GM19328 (cell line): ENCODE measurements around the gene ANAPC2.
A peak's percentile ranks its signal among the peaks of the same experiment; 100 is the strongest.

Experiments
- ATAC-seq: cut with Tn5 transposase; IDR thresholded peaks from one replicate; pipeline ENCODE4 v1.9.1; 2021; ENCODE audit warnings: mild to moderate bottlenecking, moderate library complexity; ENCODE audit not compliant: unreplicated experiment

ANAPC2 gene

GRCh38 chr9:137130176-137130755 lies 58.1 kb downstream of the ANAPC2 start:
- ATAC-seq, result peak; percentile 8

GRCh38 chr9:137129456-137130175 lies 58.7 kb downstream of the ANAPC2 start:
- ATAC-seq, result peak; percentile 69

DNA sequence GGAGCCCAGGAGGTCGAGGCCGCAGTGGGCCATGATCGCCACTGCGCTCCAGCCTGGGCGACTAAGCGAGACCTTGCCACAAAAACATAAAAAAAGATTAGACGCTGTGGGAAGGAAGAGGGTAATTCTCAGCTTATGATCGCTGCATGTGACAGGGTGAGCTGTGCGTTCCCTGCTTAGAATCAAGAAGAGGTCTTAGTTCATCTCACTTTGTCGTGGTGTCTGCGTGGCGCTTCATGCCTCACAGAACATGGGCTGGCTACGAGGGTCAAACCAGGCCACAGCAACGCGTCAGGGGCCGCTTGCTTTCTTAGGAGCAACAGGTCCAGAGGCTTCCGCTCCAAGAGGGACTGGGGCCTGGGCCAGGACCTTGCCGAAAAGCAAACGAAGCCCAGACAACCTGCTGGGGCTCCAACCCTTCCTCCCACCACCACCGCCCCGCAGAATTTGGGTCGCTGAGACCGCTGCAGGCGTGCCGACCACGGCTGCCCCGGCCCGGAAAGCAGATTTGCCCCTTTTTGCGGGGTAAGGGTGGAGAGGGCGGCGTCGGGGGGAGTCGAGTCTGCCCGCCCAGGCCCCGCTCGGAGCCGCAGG lies 59.4 kb downstream of the ANAPC2 start:
- peak; percentile 3 for ATAC-seq

DNA sequence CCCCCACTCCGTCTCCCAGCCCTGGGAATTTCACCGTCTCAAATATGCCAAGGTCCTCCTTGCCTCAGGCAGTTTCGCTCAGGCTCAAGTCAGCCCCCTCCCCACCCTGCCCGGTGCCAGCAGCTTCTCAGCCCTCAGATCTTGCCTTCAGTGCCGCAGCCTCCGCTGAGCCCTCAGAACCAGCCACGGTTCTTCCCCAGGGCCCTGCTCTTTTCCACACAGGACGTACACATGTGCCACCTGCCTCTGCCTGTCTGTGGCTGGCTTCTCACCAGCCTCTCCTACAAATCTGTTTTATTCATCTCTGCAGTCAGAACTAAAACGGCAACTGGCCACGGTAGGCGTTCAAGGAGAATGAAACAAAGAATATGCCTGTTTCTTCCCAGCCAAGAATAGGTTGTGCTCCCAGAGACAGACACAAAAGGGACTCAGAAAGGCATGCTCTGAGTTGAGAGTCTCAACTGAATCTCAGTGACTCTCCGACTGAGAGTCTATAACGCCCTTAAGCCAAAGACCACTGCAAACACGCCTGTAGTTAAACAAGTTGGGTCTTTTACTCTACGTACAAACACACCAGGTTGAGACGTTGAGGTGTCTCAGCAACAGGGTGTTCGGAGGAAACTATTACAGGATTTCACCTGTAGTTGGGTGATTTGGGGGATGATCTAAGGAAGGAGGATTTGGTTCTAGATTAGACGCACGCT lies 60.0 kb downstream of the ANAPC2 start:
- no peak for ATAC-seq

- no peak for ATAC-seq
These were observed 60.8 kb downstream of the ANAPC2 start for GRCh38 chr9:137127301-137128157.

DNA sequence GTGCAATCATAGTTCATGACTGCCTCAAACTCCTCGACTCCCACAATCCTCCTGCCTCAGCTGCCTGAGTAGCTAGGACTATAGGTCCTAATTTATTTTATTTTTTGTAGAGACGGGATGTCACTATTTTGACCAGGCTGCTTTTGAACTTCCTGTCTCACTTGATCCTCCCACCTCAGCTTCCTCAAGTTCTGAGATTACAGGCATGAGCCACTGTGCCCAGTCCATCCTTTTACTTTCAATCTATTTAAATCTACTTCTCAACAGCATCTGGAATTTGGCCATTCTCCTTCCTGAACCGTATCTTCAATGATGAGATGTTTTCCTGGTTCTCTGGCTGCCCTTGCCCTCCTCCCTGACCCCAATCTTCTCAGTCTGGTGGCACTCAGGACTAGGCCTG lies 61.6 kb downstream of the ANAPC2 start:
- no peak for ATAC-seq
